Karpas-422 (cell line): ENCODE measurements around the gene SLAMF9. TPM values are rescaled to one million over a fixed set of nuclear protein-coding genes. Genes with fewer than 3 reads are reported as not detected.

ENCODE experiments used
- DNase-seq: peaks from one replicate; pipeline ENCODE4 v3.0.0-alpha.2; 2015
- H2AFZ ChIP-seq: fragments of 200-600 bp; sonication (generic); 2 replicates; pipeline ENCODE4 v1.6.1; 2014; ENCODE audit warnings: antibody characterized with exemption, low read length, mixed read lengths
- H3K27ac ChIP-seq: fragments of 200-600 bp; sonication (generic); 2 replicates; pipeline ENCODE4 v1.5.1; 2014; ENCODE audit warnings: mild to moderate bottlenecking, low read length, moderate library complexity
- H3K27me3 ChIP-seq: fragments of 200-600 bp; sonication (generic); 2 replicates; pipeline ENCODE4 v1.6.1; 2014; ENCODE audit warnings: low read length, mixed read lengths
- H3K36me3 ChIP-seq: fragments of 200-600 bp; sonication (generic); 2 replicates; pipeline ENCODE4 v1.6.1; 2014; ENCODE audit warnings: low read length, mixed read lengths; ENCODE audit not compliant: insufficient read depth
- H3K4me1 ChIP-seq: fragments of 200-600 bp; sonication (generic); 2 replicates; pipeline ENCODE4 v1.6.1; 2014; ENCODE audit warnings: mild to moderate bottlenecking, low read length, mixed read lengths
- H3K4me2 ChIP-seq: fragments of 200-600 bp; sonication (generic); 2 replicates; pipeline ENCODE4 v1.6.1; 2014; ENCODE audit warnings: low read length, low read depth, mild to moderate bottlenecking; ENCODE audit not compliant: poor library complexity, severe bottlenecking
- H3K4me3 ChIP-seq: fragments of 200-600 bp; sonication (generic); 2 replicates; pipeline ENCODE4 v1.5.1; 2014; ENCODE audit warnings: mild to moderate bottlenecking, antibody characterized with exemption, low read length, mixed read lengths
- H3K79me2 ChIP-seq: fragments of 200-600 bp; sonication (generic); 2 replicates; pipeline ENCODE4 v1.6.1; 2014; ENCODE audit warnings: mild to moderate bottlenecking, low read length, mixed read lengths
- H3K9ac ChIP-seq: fragments of 200-600 bp; sonication (generic); 2 replicates; pipeline ENCODE4 v1.6.0; 2014; ENCODE audit warnings: low read length
- H3K9me2 ChIP-seq: fragments of 200-600 bp; sonication (generic), shearing (Covaris generic); replicated peaks from 2 replicates; pipeline ENCODE4 v1.6.0; 2014; ENCODE audit warnings: mild to moderate bottlenecking, low read length, moderate library complexity; ENCODE audit not compliant: insufficient read depth
- H3K9me3 ChIP-seq: fragments of 300-700, 200-600 bp; sonication (generic); 2 replicates; pipeline ENCODE4 v1.6.1; 2014; ENCODE audit warnings: low read length, mixed read lengths
- H4K20me1 ChIP-seq: fragments of 200-600 bp; sonication (generic); 2 replicates; pipeline ENCODE4 v1.6.1; 2014; ENCODE audit warnings: mild to moderate bottlenecking, antibody characterized with exemption, low read length, low read depth; ENCODE audit not compliant: insufficient read depth
- total RNA-seq: library from RNA; depleted of rRNA; stranded (reverse); fragments of >200 nt; shearing (Covaris generic); gene quantifications from 2 replicates; pipeline ENCODE4 v1.2.3, GENCODE V29; 2014; ENCODE audit warnings: low replicate concordance

Gene SLAMF9
- total RNA-seq, 1 experiment from 2014 or later: not detected

DNA sequence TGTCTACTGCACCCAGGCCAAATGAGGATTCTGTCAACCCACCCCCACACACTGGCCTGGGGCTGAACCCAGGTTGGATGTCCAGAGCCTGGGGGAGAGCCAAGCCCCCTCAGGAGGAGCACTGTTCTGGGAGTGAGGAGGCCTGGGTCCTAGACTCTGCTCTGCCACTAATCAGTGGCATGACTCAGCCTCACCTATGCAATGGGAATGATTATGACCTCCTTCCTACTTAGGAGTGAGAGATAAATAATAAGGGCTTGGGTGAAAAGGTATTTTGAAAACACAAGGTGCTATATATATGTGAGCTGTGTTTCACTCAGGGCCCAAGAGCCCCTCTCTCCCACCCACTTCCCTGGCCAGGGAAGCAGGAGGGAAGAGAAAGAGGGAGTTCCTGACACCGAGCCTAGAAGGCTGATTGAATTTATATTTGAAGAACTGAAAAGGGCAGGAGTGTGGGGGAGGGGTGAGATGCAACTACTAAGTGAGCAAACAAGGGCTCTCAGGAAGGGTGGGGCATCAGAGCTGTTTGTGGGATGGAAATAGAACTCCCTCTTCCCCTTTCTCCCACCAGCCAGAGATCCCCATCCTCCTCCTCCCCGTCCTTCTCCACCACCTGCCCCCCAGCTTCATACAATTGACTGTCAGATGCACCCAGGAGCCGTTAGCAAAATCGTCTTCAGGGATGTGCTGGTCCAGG is 16.8 kb downstream of the SLAMF9 start:
- Histone ChIP-seq H4K20me1 (0 out of 2 replicates have a peak, but pooled peaks cover 5% of the 10 kb centered on the region), H3K9ac (no peak overlapping the region), H3K9me2 (no peaks in the 10 kb centered on the region), H3K4me3 (no peak overlapping the region), H3K27me3 (no peaks in the 10 kb centered on the region), H2AFZ (no peak overlapping the region), H3K4me2 (no peak overlapping the region), H3K36me3 (no peaks in the 10 kb centered on the region), H3K27ac (no peak overlapping the region), H3K4me1 (no peaks in the 10 kb centered on the region), H3K9me3 (no peaks in the 10 kb centered on the region), H3K79me2 (no peaks in the 10 kb centered on the region)
- DNase-seq: no peak

DNA sequence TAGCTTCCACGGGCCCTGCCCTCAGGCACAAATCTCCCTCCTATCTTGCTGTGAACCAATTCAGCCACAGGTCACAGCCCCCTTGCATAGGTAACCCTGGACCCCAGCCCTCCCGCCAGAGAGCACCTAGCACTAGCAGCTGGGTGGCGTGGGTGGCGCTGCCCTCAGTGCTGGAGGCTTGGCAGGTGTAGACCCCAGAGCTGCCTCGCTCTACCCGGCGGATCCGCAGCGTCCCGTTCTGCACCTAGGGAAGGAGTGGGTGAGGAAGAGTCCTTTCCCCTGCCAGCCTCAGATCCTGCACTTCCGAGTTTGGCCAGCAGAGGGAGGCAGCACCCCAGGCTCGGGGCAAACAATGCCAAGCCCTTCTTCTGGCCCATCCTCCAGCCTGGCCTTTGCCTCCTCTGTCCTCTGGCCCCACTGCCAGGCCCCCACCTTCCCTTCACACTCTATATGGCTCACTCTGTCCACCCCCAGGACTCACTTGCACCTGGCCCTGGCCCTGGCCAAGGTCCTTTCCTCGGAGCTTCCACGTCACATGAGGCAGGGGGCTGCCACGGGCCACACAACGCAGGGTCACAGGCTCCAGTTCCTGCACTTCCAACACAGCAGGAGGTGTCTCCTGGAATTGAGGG is 17.6 kb downstream of the SLAMF9 start:
- no peak overlapping the region for H3K4me3 ChIP-seq
- H3K36me3 ChIP-seq: no peaks in the 10 kb centered on the region
- H3K9ac ChIP-seq: no peak overlapping the region
- H2AFZ ChIP-seq: no peak overlapping the region
- H3K79me2 ChIP-seq: no peaks in the 10 kb centered on the region
- 0 out of 2 replicates have a peak, but pooled peaks cover 5% of the 10 kb centered on the region for H4K20me1 ChIP-seq
- H3K9me3 ChIP-seq: no peaks in the 10 kb centered on the region
- no peaks in the 10 kb centered on the region for H3K27me3 ChIP-seq
- H3K27ac ChIP-seq: no peak overlapping the region
- H3K4me2 ChIP-seq: no peak overlapping the region
- H3K9me2 ChIP-seq: no peaks in the 10 kb centered on the region
- H3K4me1 ChIP-seq: no peaks in the 10 kb centered on the region
- peak; percentile 83 for DNase-seq

DNA sequence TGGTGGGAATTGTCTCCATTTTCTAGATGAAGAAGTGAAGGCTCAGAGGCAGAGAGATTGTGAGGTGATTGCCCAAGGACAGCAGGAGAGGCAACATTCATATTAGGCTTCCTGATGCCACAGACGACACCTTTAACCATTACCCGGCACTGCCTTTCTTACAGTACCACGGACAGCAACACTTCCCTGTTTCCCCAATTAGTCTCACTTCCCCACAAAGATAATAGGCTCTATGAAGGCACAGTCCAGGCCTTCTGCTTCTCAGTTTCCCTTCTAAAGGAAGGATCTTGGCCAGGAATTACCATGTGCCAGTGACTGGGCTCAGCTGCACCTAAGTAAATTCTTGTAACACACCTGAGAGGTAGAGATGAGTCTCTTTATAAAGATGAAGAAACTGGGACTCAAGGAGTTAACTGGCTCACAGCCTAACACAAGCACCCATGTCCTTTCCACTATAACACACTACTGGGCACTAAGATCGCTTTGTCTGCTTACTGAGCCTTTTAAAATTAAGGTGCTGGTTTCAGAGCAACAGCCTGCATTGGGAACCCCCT is 18.2 kb downstream of the SLAMF9 start:
- H3K79me2 ChIP-seq: no peaks in the 10 kb centered on the region
- 0 out of 2 replicates have a peak, but pooled peaks cover 5% of the 10 kb centered on the region for H4K20me1 ChIP-seq
- no peaks in the 10 kb centered on the region for H3K4me1 ChIP-seq
- no peaks in the 10 kb centered on the region for H3K27me3 ChIP-seq
- no peak overlapping the region for H3K4me2 ChIP-seq
- peak; percentile 61 for DNase-seq
- no peak overlapping the region for H3K4me3 ChIP-seq
- no peak overlapping the region for H3K9ac ChIP-seq
- H3K27ac ChIP-seq: no peak overlapping the region
- no peak overlapping the region for H2AFZ ChIP-seq
- H3K9me2 ChIP-seq: no peaks in the 10 kb centered on the region
- H3K9me3 ChIP-seq: no peaks in the 10 kb centered on the region
- no peaks in the 10 kb centered on the region for H3K36me3 ChIP-seq

DNA sequence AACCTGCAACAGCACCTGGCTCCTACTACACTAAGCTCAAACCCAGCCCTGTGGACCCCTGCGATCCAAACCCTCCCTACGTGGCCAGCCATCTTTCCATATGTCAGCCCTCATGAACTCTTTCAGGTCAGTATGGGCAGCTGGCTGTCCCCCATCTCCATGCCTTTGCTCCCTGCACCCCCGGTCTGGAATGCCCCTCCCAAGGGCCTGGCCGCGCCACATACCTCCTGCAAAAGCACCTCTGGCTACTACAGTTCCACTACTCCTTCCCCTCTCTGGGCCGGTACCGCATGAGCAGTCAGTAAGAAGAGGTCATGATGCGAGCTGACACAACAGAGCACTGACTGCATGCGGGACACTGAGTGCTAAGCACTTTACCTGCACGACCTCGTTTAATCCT is 18.7 kb downstream of the SLAMF9 start:
- H4K20me1 ChIP-seq: 0 out of 2 replicates have a peak, but pooled peaks cover 5% of the 10 kb centered on the region
- H3K4me3 ChIP-seq: no peak overlapping the region
- H3K9ac ChIP-seq: no peak overlapping the region
- no peaks in the 10 kb centered on the region for H3K9me3 ChIP-seq
- no peaks in the 10 kb centered on the region for H3K9me2 ChIP-seq
- H3K79me2 ChIP-seq: no peaks in the 10 kb centered on the region
- H3K36me3 ChIP-seq: no peaks in the 10 kb centered on the region
- no peak overlapping the region for H2AFZ ChIP-seq
- no peaks in the 10 kb centered on the region for H3K4me1 ChIP-seq
- no peak overlapping the region for H3K27ac ChIP-seq
- H3K4me2 ChIP-seq: no peak overlapping the region
- no peaks in the 10 kb centered on the region for H3K27me3 ChIP-seq
- DNase-seq: no peak

DNA sequence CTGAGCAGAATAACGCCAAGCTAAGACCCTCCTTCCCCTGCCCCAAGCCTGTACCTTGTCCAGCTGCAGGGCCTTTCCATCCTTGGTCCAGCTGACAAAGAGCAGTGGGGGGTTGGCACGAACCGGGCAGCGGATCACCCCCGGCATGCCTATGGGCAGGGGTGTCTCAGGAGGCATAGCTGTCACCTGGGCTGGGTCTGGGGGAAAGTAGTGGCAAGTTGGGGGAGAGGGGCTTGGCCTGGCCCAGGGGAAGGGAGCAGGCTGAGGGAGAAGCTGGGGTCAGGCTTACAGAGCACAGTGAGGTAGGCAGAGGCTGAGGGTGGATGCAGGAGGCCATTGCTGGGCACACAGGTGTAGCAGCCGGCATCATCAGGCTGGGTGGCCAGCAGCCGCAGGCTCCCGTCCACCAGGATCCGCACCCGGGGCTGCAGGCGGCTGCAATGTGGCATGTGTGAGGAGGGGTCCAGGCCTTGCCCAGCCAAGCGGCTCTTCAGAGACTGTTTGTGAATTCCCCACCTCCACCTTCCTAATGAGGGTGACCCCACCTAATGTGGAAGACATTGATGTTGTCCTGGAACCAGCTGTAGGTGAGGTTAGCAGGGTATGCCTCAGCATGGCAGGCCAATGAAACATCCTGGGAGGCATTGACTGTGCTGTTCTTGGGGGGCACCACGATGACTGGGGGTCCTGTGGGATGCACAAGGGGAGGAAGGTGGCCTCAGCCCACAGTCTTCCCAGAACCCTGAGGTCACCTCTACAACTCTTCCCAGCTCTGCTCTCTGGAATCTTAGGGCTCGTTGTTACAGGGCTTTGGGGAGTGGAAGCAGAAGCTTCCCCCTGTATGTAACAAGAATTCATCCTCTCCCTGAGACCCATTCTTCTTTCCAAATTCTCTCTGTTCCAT is 19.6 kb downstream of the SLAMF9 start:
- H2AFZ ChIP-seq: no peak overlapping the region
- H3K4me1 ChIP-seq: no peaks in the 10 kb centered on the region
- no peaks in the 10 kb centered on the region for H3K79me2 ChIP-seq
- H4K20me1 ChIP-seq: 0 out of 2 replicates have a peak, but pooled peaks cover 5% of the 10 kb centered on the region
- no peak overlapping the region for H3K27ac ChIP-seq
- no peak overlapping the region for H3K9ac ChIP-seq
- no peaks in the 10 kb centered on the region for H3K9me2 ChIP-seq
- no peak overlapping the region for H3K4me3 ChIP-seq
- no peaks in the 10 kb centered on the region for H3K9me3 ChIP-seq
- H3K36me3 ChIP-seq: no peaks in the 10 kb centered on the region
- H3K27me3 ChIP-seq: no peaks in the 10 kb centered on the region
- DNase-seq: no peak
- H3K4me2 ChIP-seq: no peak overlapping the region

DNA sequence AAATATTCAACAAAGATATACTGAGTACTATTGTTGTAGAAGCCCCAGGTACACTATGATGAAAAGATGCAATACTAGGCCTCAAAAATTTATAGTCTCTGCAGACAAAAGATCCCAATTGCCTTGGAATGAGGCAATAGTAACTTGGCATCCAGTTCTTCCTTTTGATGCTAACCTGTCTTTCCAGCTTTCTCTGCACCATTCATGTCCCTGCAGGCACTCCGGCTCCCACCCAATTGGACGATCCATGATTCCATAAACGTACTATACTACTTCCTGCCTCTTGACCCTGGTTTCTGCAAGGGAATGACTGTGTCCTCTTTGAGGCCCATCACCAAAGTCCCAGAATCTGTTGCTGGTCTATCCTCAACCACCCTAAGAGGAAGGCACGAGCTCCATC is 20.7 kb downstream of the SLAMF9 start:
- no peak overlapping the region for H3K27ac ChIP-seq

DNA sequence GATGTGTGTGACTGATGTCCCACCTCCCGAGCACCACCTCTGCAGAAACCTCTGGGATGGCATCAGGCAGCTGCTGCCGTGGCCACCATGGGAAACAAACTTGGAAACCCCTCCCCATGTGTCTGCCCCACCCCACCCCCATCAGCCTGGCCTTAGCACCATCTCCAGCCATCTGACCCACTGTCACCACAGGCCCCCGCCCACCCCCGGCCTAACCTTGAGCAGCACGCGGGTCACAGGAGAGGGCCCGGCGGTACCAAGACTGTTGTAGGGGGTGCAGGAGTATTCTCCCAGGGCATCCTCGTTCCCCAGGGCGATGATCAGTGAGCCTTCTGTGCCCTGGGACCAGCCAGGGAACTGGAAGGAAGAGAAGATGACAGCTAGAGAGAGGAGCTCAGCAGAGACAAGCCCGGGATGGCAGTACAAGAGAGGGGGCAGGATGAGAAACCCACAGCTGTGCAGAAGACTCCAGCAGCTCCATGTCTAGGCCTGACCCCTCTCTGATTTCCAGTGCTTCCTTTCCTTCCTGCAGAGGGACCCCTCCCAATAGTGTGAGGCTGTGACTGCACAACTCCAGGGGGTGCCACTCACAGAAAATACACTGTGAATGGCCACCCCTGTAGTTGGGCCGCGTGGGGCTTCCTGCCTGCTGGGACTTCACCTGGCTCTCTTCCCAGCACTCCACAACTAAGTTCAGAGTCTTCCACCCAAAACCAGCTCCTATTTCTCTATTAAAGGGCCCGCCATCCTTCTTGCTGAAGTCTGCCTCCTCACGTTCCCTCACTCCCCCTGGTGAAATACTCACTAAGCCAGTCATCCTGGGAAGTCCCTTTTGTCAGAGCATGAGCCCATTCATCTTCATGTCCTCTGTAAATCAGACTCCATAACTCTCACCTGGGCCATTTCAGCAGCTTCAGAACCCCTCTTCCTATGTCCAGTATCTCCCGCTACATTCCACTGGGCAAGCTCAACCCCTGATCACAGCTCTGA is 21.4 kb downstream of the SLAMF9 start:
- Histone ChIP-seq H3K36me3 (no peaks in the 10 kb centered on the region), H3K4me1 (no peaks in the 10 kb centered on the region), H3K27ac (no peak overlapping the region), H3K79me2 (no peaks in the 10 kb centered on the region), H4K20me1 (0 out of 2 replicates have a peak, but pooled peaks cover 5% of the 10 kb centered on the region), H3K9me3 (no peaks in the 10 kb centered on the region), H3K9me2 (no peaks in the 10 kb centered on the region), H3K27me3 (no peaks in the 10 kb centered on the region), H2AFZ (no peak overlapping the region), H3K4me3 (no peak overlapping the region), H3K4me2 (no peak overlapping the region), H3K9ac (no peak overlapping the region)
- DNase-seq: no peak

More for the DNA sequence above, 20.7 kb downstream of the SLAMF9 start:
- Histone ChIP-seq H2AFZ (no peak overlapping the region), H3K79me2 (no peaks in the 10 kb centered on the region), H3K9me2 (no peaks in the 10 kb centered on the region), H3K27me3 (no peaks in the 10 kb centered on the region), H3K9me3 (no peaks in the 10 kb centered on the region), H3K4me3 (no peak overlapping the region), H4K20me1 (0 out of 2 replicates have a peak, but pooled peaks cover 5% of the 10 kb centered on the region), H3K4me1 (no peaks in the 10 kb centered on the region), H3K36me3 (no peaks in the 10 kb centered on the region), H3K9ac (no peak overlapping the region), H3K4me2 (no peak overlapping the region)
- DNase-seq: no peak
